GM19328 (cell line): ENCODE data around the gene TEAD2.

ENCODE experiments used
- ATAC-seq: cut with Tn5 transposase; IDR thresholded peaks from one replicate; pipeline ENCODE4 v1.9.1; 2021; ENCODE audit warnings: mild to moderate bottlenecking, moderate library complexity; ENCODE audit not compliant: unreplicated experiment

The TEAD2 gene

DNA sequence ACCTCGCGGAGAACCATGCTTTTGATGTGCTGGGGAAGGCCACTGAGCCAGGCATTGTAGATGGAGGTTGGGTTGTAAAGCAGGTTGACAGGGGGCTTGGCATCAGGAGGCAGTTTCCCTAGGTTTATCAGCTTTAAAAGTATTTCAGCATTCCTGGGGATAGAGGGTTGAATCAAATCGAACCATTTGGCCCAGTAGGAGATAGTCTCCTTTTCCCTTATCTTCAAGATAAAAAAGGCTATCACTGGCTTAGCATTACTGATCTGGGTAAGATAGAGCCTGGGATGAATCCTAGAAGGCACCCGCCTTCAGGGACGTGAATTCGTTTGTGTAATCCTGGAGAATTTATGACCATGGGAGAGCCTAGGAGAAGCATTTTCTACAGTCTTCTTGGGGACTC is 67.8 kb downstream of the TEAD2 start:
- ATAC-seq = no peak
